ENCODE measurements around the gene TOGARAM2. TPM values are rescaled to one million over a fixed set of nuclear protein-coding genes. Genes with fewer than 3 reads are reported as not detected.

Gene TOGARAM2
- total RNA-seq, 1 donor from 2014 or later = not detected

DNA sequence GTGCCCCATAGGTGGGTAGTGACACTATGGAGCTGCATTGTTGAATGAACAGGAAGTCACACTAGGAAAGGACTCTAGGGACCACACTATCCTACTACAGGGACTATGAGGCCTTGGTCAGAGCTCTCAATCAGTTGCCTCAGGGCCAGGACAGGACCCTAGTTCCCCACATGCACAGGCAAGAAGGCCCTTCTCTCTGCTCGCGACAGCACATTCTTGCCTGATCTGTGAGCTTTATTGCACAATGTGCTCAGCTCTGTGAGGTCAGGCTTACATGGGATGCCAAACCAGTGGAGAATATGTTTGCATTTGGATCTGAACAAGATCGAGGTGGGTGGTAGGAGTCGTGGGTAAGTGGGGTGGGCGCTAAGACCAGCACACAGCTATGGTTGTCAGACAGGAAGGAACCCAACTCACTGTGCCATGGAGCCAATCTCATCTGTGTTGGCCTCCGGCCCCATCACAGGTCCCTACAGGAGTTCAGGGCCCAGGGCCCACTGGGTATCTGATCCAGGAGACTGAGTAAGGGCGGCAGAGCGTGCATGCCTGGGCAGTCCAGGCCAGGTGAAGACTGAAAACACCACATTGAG, 85.3 kb downstream of the TOGARAM2 start:
- DNase-seq (ENCODE audit: low read depth) = no peak
- H3K27me3 ChIP-seq (ENCODE audit: control insufficient read depth, insufficient read depth, low read length) = peaks cover 2% of the 10 kb centered on the region
- H3K4me3 ChIP-seq (ENCODE audit: low read depth, low read length) = no peak overlapping the region
- no peaks in the 10 kb centered on the region for H3K36me3 ChIP-seq (ENCODE audit: control insufficient read depth, insufficient read depth, low read length)
- TF ChIP-seq, protein P1, sequence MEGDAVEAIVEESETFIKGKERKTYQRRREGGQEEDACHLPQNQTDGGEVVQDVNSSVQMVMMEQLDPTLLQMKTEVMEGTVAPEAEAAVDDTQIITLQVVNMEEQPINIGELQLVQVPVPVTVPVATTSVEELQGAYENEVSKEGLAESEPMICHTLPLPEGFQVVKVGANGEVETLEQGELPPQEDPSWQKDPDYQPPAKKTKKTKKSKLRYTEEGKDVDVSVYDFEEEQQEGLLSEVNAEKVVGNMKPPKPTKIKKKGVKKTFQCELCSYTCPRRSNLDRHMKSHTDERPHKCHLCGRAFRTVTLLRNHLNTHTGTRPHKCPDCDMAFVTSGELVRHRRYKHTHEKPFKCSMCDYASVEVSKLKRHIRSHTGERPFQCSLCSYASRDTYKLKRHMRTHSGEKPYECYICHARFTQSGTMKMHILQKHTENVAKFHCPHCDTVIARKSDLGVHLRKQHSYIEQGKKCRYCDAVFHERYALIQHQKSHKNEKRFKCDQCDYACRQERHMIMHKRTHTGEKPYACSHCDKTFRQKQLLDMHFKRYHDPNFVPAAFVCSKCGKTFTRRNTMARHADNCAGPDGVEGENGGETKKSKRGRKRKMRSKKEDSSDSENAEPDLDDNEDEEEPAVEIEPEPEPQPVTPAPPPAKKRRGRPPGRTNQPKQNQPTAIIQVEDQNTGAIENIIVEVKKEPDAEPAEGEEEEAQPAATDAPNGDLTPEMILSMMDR (IDR thresholded peaks at IDR 0.05; ENCODE audit: insufficient read depth, low read length, poor library complexity, severe bottlenecking) = no peak

DNA sequence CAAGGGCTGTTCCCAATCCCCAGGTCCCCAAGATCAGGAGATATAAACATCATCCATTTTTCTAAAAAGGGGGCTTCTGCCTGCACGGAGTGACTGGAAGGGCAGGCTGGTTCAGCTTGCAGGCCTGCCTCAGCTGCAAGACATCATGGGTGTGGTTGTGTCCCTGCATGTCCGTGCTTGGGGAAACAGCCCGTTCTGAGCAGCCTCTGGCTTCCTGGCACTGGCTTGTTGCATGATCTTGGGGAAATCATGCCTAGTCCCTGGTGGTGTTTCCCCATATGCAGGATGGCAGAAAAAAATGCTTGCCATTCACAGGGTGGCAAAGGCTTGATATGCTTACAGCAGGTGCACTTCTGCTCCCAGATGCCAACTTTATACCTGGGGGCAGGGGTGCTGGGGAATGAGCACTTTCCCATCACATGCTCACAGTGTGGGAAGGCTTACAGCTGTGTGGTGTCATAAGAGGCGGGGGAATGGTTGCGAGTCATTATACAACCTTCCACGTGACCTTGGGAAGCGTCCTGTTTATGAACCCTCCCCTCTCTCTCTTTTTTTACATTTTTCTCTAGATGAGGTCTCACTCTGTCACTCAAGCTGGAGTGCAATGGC, 86.0 kb downstream of the TOGARAM2 start:
- no peak for DNase-seq (ENCODE audit: low read depth)
- TF ChIP-seq, protein P1 (IDR thresholded peaks at IDR 0.05; ENCODE audit: insufficient read depth, low read length, poor library complexity, severe bottlenecking) = no peak
- Histone ChIP-seq H3K27me3 (ENCODE audit: control insufficient read depth, insufficient read depth, low read length) (peaks cover 2% of the 10 kb centered on the region), H3K4me3 (ENCODE audit: low read depth, low read length) (no peak overlapping the region), H3K36me3 (ENCODE audit: control insufficient read depth, insufficient read depth, low read length) (no peaks in the 10 kb centered on the region)

DNA sequence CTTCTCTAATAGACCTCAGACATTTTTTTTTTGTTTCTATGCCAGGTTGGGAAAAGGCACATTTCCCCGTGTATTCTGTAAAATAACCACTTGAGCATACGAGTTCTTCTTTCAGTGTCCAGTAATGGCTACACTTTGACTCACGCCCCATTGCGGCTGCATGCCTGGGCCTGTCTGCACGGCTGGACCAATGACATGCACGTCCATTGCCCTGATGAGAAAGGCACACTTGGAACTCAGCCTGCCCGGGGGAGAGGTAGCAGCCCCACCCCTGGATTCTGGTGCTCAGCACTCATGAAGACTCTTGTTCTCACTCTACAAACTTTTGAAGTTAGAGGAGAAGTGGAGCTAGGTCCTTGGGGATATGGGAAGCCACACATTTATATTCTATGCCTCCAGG, 87.4 kb downstream of the TOGARAM2 start:
- Histone ChIP-seq H3K27me3 (ENCODE audit: control insufficient read depth, insufficient read depth, low read length) (peaks cover 2% of the 10 kb centered on the region), H3K4me3 (ENCODE audit: low read depth, low read length) (no peak overlapping the region), H3K36me3 (ENCODE audit: control insufficient read depth, insufficient read depth, low read length) (no peaks in the 10 kb centered on the region)
- TF ChIP-seq, protein P1 (IDR thresholded peaks at IDR 0.05; ENCODE audit: insufficient read depth, low read length, poor library complexity, severe bottlenecking) = no peak
- DNase-seq (ENCODE audit: low read depth) = no peak

- no peak for DNase-seq (ENCODE audit: low read depth)
- Histone ChIP-seq H3K36me3 (ENCODE audit: control insufficient read depth, insufficient read depth, low read length) (no peaks in the 10 kb centered on the region), H3K27me3 (ENCODE audit: control insufficient read depth, insufficient read depth, low read length) (peaks cover 2% of the 10 kb centered on the region), H3K4me3 (ENCODE audit: low read depth, low read length) (no peak overlapping the region)
- TF ChIP-seq, protein P1 (IDR thresholded peaks at IDR 0.05; ENCODE audit: insufficient read depth, low read length, poor library complexity, severe bottlenecking) = no peak
These were observed 89.4 kb downstream of the TOGARAM2 start for GRCh38 chr2:29070526-29070925.

DNA sequence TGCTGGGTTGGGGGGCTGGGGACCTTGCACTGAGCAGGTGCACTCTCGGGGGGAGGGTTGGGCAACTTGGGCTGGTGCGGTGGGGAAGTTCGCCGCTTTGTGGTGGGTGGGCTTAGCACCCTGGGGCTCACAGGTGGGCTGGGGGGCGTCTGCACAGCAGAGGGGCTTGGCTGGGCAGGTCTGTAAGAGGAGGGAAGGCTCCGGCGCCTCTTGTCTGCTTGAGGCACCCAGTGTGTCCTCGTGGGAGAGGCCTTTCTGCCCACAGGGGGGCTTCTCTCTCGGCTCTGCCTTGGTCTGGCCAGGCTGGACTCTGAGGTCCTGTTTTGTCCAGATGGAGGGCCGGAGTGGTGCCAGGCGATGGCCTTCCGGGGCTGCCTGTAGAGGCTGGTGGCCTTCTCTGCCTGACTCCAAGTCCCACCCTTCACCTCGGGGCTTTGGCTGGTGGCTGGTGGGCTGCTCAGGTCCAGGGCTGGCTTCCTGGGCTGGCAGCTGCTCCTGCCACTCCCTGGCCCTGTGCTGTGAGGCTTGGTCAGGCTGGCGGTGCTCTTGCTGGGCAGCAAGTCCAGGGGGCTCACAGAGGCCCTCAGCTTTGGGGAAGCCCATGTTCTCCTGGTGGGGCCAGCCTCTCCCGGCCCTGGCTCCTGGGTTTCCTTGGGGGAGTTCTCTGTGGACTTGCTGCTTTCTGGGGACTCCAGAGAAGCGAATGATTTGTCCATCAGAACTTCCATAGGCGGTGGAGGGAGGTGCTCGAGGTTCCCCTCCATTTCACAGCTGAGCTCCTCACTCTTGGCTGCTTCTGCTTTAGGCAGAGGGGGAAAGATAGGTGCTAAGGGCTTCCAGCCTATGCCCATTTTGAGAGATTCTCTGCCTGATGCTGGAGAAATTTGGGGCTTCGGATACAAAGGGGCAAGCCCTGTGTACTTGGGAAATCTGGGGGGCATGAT, 90.2 kb downstream of the TOGARAM2 start:
- peaks cover 2% of the 10 kb centered on the region for H3K27me3 ChIP-seq (ENCODE audit: control insufficient read depth, insufficient read depth, low read length)
- no peak for DNase-seq (ENCODE audit: low read depth)
- H3K36me3 ChIP-seq (ENCODE audit: control insufficient read depth, insufficient read depth, low read length) = no peaks in the 10 kb centered on the region
- H3K4me3 ChIP-seq (ENCODE audit: low read depth, low read length) = no peak overlapping the region
- TF ChIP-seq, protein P1 (IDR thresholded peaks at IDR 0.05; ENCODE audit: insufficient read depth, low read length, poor library complexity, severe bottlenecking) = no peak

All from kidney epithelial cell (primary cell).